Activated effector memory CD4-positive, alpha-beta T cell treated with anti-CD3 and anti-CD28 coated beads, Interleukin-2, amount 50 U/mL, for 16 hours (primary cell): Measurements from ENCODE around the gene FRMD4A.
"Not testable (repeated sequence)": the region's sequence is repeated elsewhere in the genome, so short reads cannot be mapped to it uniquely, and the experiment has no call there.

Experiments used
- DNase-seq: peaks from one replicate; pipeline ENCODE4 v3.0.0-alpha.2; 2020

The FRMD4A gene

GRCh38 chr10:13770760-13771493 is 559.8 kb downstream of the FRMD4A start:
- no peak for DNase-seq

GRCh38 chr10:13769946-13770345 is 560.8 kb downstream of the FRMD4A start:
- DNase-seq: no peak

GRCh38 chr10:13767676-13768178 is 563.0 kb downstream of the FRMD4A start:
- DNase-seq: no peak

GRCh38 chr10:13767148-13767547 is 563.6 kb downstream of the FRMD4A start:
- not testable (repeated sequence) for DNase-seq

GRCh38 chr10:13765641-13766341 is 564.9 kb downstream of the FRMD4A start:
- no peak for DNase-seq

- no peak for DNase-seq
Measured at GRCh38 chr10:13761490-13762091, 569.1 kb downstream of the FRMD4A start.

GRCh38 chr10:13759168-13759567 is 571.6 kb downstream of the FRMD4A start:
- DNase-seq: no peak

- DNase-seq: no peak
Measured at GRCh38 chr10:13758756-13759155, 572.0 kb downstream of the FRMD4A start.

- no peak for DNase-seq
Measured at GRCh38 chr10:13758312-13758711, 572.4 kb downstream of the FRMD4A start.

GRCh38 chr10:13754277-13754676 is 576.4 kb downstream of the FRMD4A start:
- DNase-seq: no peak

- no peak for DNase-seq
Measured at GRCh38 chr10:13751191-13751764, 579.4 kb downstream of the FRMD4A start.

- DNase-seq: no peak
Measured at GRCh38 chr10:13750299-13751190, 580.2 kb downstream of the FRMD4A start.

GRCh38 chr10:13745271-13745670 is 585.5 kb downstream of the FRMD4A start:
- DNase-seq: no peak

GRCh38 chr10:13743963-13744362 is 586.8 kb downstream of the FRMD4A start:
- no peak for DNase-seq

- DNase-seq: no peak
Measured at GRCh38 chr10:13743101-13743693, 587.5 kb downstream of the FRMD4A start.

GRCh38 chr10:13741438-13741837 is 589.3 kb downstream of the FRMD4A start:
- DNase-seq: no peak

- no peak for DNase-seq
Measured at GRCh38 chr10:13740461-13740860, 590.3 kb downstream of the FRMD4A start.

- no peak for DNase-seq
Measured at GRCh38 chr10:13739183-13739582, 591.5 kb downstream of the FRMD4A start.

GRCh38 chr10:13736506-13736905 is 594.2 kb downstream of the FRMD4A start:
- DNase-seq: no peak

GRCh38 chr10:13734151-13734550 is 596.6 kb downstream of the FRMD4A start:
- no peak for DNase-seq

GRCh38 chr10:13733071-13733470 is 597.7 kb downstream of the FRMD4A start:
- no peak for DNase-seq

- DNase-seq: no peak
Measured at GRCh38 chr10:13732465-13732881, 598.3 kb downstream of the FRMD4A start.
